AG08396 (cell line): ENCODE data around the gene ZNF727.
A peak's percentile ranks its signal among the peaks of the same experiment; 100 is the strongest.
"Not testable (repeated sequence)": the region's sequence is repeated elsewhere in the genome, so short reads cannot be mapped to it uniquely, and the experiment has no call there.

ENCODE experiments used
- DNase-seq: peaks from one replicate; pipeline ENCODE4 v3.0.0; 2012; ENCODE audit warnings: low spot score, mixed read lengths

ZNF727 gene

DNA sequence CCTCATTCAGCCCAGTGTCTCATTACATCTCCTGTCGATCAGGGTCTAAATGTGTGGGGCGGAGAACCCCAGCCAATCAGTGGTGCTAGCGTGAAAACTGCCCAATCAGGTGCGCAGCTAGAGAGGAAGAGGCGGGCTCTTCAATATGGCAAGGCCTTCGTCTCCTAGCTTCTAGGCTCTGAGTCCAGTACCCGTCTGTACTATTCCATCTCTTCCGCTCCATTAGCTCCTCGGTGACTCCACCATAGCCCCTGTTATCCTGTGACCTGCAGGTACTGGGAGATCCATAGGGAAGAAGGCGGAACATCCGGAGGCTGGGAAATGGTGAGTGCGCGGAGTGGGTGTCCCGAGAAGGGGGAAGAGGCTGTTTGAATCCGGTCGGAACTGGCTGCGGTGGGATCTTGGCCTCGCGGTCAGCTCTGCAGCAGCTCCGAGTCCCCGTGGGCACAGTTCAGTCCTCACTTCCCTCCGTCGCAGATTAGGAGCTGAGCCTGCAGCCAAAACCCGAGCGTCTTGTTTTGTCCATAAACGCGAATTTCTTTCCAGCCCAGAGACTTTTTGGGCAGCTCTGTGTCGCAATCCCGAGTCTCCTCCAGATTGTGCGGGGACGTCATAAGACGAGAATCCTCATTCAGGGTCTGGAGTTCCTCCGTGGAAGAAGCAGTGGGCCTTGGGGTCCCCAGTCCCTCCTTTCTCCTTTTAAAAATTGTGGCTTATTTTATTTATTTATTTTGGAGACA is at the start of gene ZNF727:
ZNF727 (plus strand) TSS at position 134 of the 740 bp plus-strand sequence; CDS start at position 322, 188 bp downstream.
- peak; percentile 28 for DNase-seq

GRCh38 chr7:63998549-63998948 is 46.7 kb upstream of the ZNF727 start, which contains the start of gene ZNF722:
Gene ZNF722, plus strand, starts transcription at chr7:63998849. Its CDS starts 113 bp downstream, at chr7:63998962.
- no peak for DNase-seq

- not testable (repeated sequence) for DNase-seq
These were observed 29.7 kb upstream of the ZNF727 start for GRCh38 chr7:64015496-64015895.

GRCh38 chr7:64035388-64035787 is 9.8 kb upstream of the ZNF727 start:
- DNase-seq: no peak

DNA sequence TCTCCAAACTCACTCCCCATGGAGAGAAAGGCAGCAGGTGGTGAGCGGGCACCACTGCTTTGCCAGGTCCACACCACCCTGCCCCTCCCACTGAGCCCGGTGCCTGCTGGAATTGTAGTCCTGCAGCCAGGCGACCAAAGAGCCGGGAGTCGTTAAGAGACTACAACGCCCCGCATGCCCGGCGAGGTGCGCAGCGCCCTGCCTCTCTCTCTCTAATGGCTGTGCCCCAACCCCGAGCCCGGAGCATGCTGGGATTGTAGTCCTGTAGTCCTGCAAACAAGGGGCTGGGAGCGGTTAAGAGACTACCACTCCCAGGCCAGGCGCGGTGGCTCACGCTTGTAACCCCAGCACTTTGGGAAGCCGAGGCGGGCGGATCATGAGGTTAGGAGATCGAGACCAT is 8.1 kb upstream of the ZNF727 start:
- DNase-seq: no peak

DNA sequence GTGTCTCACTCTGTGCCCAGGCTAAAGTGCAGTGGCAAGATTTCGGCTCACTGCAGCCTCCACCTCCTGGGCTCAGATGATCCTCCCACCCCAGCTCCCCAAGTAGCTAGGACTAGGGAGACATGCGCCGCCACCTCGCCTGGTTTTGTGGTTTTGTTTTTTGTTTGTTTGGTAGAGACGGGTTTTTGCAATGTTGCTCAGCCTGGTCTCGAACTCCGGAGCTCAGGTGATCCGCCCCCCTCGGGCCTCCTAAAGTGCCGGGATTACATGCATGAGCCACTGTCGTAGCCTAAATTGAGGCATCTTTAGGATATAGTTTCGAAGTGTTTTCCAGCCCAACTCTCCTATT is 781 bp downstream of the ZNF727 start:
- DNase-seq: no peak

GRCh38 chr7:64077837-64078698 is 32.8 kb downstream of the ZNF727 start:
- DNase-seq: not testable (repeated sequence)

GRCh38 chr7:64078699-64078994 is 33.4 kb downstream of the ZNF727 start:
- DNase-seq: no peak

DNA sequence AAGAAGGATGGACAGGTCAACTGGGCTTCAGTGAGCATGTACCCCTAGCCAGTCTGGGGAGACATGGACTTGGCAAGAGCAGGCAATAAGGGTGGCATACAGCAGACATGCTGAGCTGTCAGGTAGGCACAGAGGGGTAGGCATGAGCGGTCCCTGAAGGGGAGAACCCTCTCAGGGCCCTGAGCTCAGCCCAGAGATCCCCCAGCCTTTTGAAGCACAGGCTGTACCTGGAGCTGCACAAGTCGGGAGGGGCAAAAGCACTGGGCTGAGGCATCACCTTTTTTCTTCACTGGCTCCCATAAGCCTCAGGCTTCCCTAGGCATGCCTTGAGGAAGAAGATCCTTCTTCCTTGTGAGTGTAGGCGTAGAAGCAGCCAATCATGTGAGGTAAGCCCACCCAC is 42.3 kb downstream of the ZNF727 start:
- DNase-seq: no peak

GRCh38 chr7:64088863-64089262 is 43.6 kb downstream of the ZNF727 start:
- DNase-seq: not testable (repeated sequence)
